Mesenchymal stem cell (in vitro differentiated cells and primary cell): Measurements from ENCODE around the gene DHRS13.
A peak's percentile ranks its signal among the peaks of the same experiment; 100 is the strongest.

Source experiments
- DNase-seq: peaks from one replicate; pipeline ENCODE4 v3.0.0-alpha.2; 2013
- H2AFZ ChIP-seq: one replicate; pipeline ENCODE4 v1.6.1; 2013; ENCODE audit warnings: low read depth, mild to moderate bottlenecking, control low read depth, inconsistent platforms, low read length, moderate library complexity
- H2AK5ac ChIP-seq: 2 replicates; pipeline ENCODE4 v1.6.1; 2013; ENCODE audit warnings: low read length, moderate library complexity, mild to moderate bottlenecking, inconsistent platforms; ENCODE audit not compliant: severe bottlenecking
- H2BK120ac ChIP-seq: one replicate; pipeline ENCODE4 v1.6.1; 2013; ENCODE audit warnings: low read depth, mild to moderate bottlenecking, inconsistent platforms, low read length, moderate library complexity
- H2BK12ac ChIP-seq, 2 experiments: one replicate each; pipeline ENCODE4 v1.6.1; 2013; ENCODE audit warnings: inconsistent platforms in 2 of 2, low read length in 2 of 2, mild to moderate bottlenecking in 2 of 2, moderate library complexity in 2 of 2, control low read depth in 1 of 2
- H2BK15ac ChIP-seq: one replicate; pipeline ENCODE4 v1.6.1; 2013; ENCODE audit warnings: mild to moderate bottlenecking, low read depth, inconsistent platforms; ENCODE audit not compliant: poor library complexity, severe bottlenecking
- H2BK5ac ChIP-seq: 2 replicates; pipeline ENCODE4 v1.6.1; 2013; ENCODE audit warnings: low read depth, mild to moderate bottlenecking, low read length, control low read depth, inconsistent platforms; ENCODE audit not compliant: poor library complexity, severe bottlenecking
- H3K14ac ChIP-seq, 2 experiments: one replicate each; pipeline ENCODE4 v1.6.1; 2013; ENCODE audit warnings: inconsistent platforms in 2 of 2, low read length in 2 of 2, control low read depth in 1 of 2, mild to moderate bottlenecking in 1 of 2, moderate library complexity in 1 of 2
- H3K18ac ChIP-seq, 2 experiments: one replicate each; pipeline ENCODE4 v1.6.1; 2013; ENCODE audit warnings: inconsistent platforms in 2 of 2, low read length in 2 of 2, control low read depth in 1 of 2, low read depth in 1 of 2, mild to moderate bottlenecking in 1 of 2
- H3K23ac ChIP-seq, 2 experiments: one replicate each; pipeline ENCODE4 v1.6.1; 2013; ENCODE audit warnings: inconsistent platforms in 2 of 2, low read length in 2 of 2, mild to moderate bottlenecking in 2 of 2, moderate library complexity in 2 of 2, control low read depth in 1 of 2
- H3K27ac ChIP-seq: 2 replicates; pipeline ENCODE4 v1.5.1; 2013; ENCODE audit warnings: mild to moderate bottlenecking, moderate library complexity, low read length, control low read depth, inconsistent platforms; ENCODE audit not compliant: poor library complexity, severe bottlenecking
- H3K27me3 ChIP-seq, 2 experiments: 2 replicates each; pipeline versions ENCODE4 v1.6.1 to v1.7.0; 2013; ENCODE audit warnings: low read length in 2 of 2, mild to moderate bottlenecking in 2 of 2, moderate library complexity in 2 of 2, control low read depth in 1 of 2, inconsistent platforms in 1 of 2; ENCODE audit not compliant: control insufficient read depth in 1 of 2, insufficient read depth in 1 of 2
- H3K36me3 ChIP-seq, 2 experiments: 2 replicates each; pipeline versions ENCODE4 v1.6.1 to v1.7.0; 2013; ENCODE audit warnings: low read length in 2 of 2, control low read depth in 1 of 2, inconsistent platforms in 1 of 2, low read depth in 1 of 2, mild to moderate bottlenecking in 1 of 2; ENCODE audit not compliant: insufficient read depth in 2 of 2, control insufficient read depth in 1 of 2
- H3K4ac ChIP-seq, 2 experiments: one replicate each; pipeline ENCODE4 v1.6.1; 2013; ENCODE audit warnings: inconsistent platforms in 2 of 2, low read length in 2 of 2, mild to moderate bottlenecking in 2 of 2, moderate library complexity in 2 of 2, control low read depth in 1 of 2, low read depth in 1 of 2
- H3K4me1 ChIP-seq: 2 replicates; pipeline ENCODE4 v1.6.1; 2013; ENCODE audit warnings: low read depth, low read length, control low read depth; ENCODE audit not compliant: control insufficient read depth, insufficient read depth
- H3K4me2 ChIP-seq: 2 replicates; pipeline ENCODE4 v1.6.1; 2013; ENCODE audit warnings: low read length, mild to moderate bottlenecking, inconsistent platforms; ENCODE audit not compliant: poor library complexity, severe bottlenecking
- H3K4me3 ChIP-seq, 2 experiments: 2 replicates each; pipeline versions ENCODE4 v1.5.1 to v1.7.0; 2013; ENCODE audit warnings: low read length in 2 of 2, mild to moderate bottlenecking in 2 of 2, control low read depth in 1 of 2, low read depth in 1 of 2; ENCODE audit not compliant: insufficient read depth in 1 of 2
- H3K79me1 ChIP-seq: replicated peaks from 2 replicates; pipeline ENCODE4 v1.6.1; 2013; ENCODE audit warnings: mild to moderate bottlenecking, control low read depth, low read length, inconsistent platforms; ENCODE audit not compliant: poor library complexity, severe bottlenecking
- H3K9ac ChIP-seq: 2 replicates; pipeline ENCODE4 v1.7.0; 2013; ENCODE audit warnings: mild to moderate bottlenecking, low read length, moderate library complexity
- H3K9me3 ChIP-seq: 2 replicates; pipeline ENCODE4 v1.7.0; 2013; ENCODE audit warnings: mild to moderate bottlenecking, low read length; ENCODE audit not compliant: control insufficient read depth
- H4K8ac ChIP-seq: one replicate; pipeline ENCODE4 v1.6.1; 2013; ENCODE audit warnings: inconsistent platforms, mild to moderate bottlenecking, low read length, moderate library complexity
- H4K91ac ChIP-seq: one replicate; pipeline ENCODE4 v1.6.1; 2013; ENCODE audit warnings: mild to moderate bottlenecking, low read length, inconsistent platforms
- WGBS: methylation state at CpG from one replicate; pipeline ENCODE4 v1.1.7; 2013; ENCODE audit warnings: mixed read lengths; 5-methylcytosine and 5-hydroxymethylcytosine counted together

Gene DHRS13

DNA sequence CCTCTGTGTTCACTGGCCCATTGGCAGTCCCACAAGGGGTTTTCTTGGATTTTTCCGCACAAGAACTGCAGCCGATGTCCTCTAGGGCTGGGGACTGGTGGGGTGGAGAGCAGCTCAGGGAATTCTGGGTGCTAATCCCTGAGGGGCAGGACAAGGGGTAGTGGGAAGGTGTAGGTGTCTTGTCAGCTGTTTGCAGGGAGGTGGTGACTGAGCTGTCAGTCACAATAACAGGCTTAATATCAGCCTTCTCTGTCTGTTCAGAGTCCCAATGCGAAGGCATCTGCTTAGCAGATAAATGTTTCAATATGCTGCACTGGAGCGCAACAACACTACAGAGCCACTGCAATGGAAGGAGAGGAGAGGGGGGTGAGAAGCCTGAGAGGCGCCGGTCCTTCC is 10.1 kb upstream of the DHRS13 start:
- peaks cover 2% of the 10 kb centered on the region for H3K4me1 ChIP-seq
- no peak overlapping the region for H4K8ac ChIP-seq
- no peak overlapping the region for H2AFZ ChIP-seq
- peaks cover 44% of the 10 kb centered on the region for H3K79me1 ChIP-seq
- H3K9ac ChIP-seq, result no peak overlapping the region
- no peak overlapping the region for H4K91ac ChIP-seq
- no peak overlapping the region for H3K14ac ChIP-seq
- peaks cover 81 to 94% of the 10 kb centered on the region in 2 experiments for H3K36me3 ChIP-seq
- no peak overlapping the region for H2BK12ac ChIP-seq
- H3K4ac ChIP-seq, result no peak overlapping the region
- H2BK5ac ChIP-seq, result no peak overlapping the region
- H2AK5ac ChIP-seq, result no peak overlapping the region
- no peak overlapping the region for H3K4me3 ChIP-seq
- H3K4me2 ChIP-seq, result no peak overlapping the region
- H3K18ac ChIP-seq, result no peak overlapping the region
- no peak overlapping the region for H3K23ac ChIP-seq
- 96% methylated on average over 6 of the region's 6 CpGs for WGBS
- DNase-seq, result no peak
- H3K27me3 ChIP-seq, result no peaks in the 10 kb centered on the region
- no peaks in the 10 kb centered on the region for H3K9me3 ChIP-seq
- H3K27ac ChIP-seq, result no peak overlapping the region
- H2BK120ac ChIP-seq, result no peak overlapping the region
- no peak overlapping the region for H2BK15ac ChIP-seq

- Histone ChIP-seq H3K4me2 (no peak overlapping the region), H3K9me3 (no peaks in the 10 kb centered on the region), H4K91ac (no peak overlapping the region), H3K23ac (no peak overlapping the region), H3K27ac (no peak overlapping the region), H2AFZ (no peak overlapping the region), H3K4ac (no peak overlapping the region), H3K18ac (no peak overlapping the region), H3K36me3 (peaks cover 80 to 91% of the 10 kb centered on the region in 2 experiments), H2BK120ac (no peak overlapping the region), H2BK5ac (no peak overlapping the region), H3K9ac (peak overlapping the region; percentile 31), H2BK12ac (no peak overlapping the region), H3K4me3 (no peak overlapping the region), H3K79me1 (peaks cover 44% of the 10 kb centered on the region), H3K27me3 (no peaks in the 10 kb centered on the region), H2AK5ac (no peak overlapping the region), H4K8ac (no peak overlapping the region), H3K14ac (no peak overlapping the region), H3K4me1 (peaks cover 2% of the 10 kb centered on the region), H2BK15ac (no peak overlapping the region)
- no peak for DNase-seq
- WGBS, result 95% methylated on average over 19 of the region's 20 CpGs
Measured at GRCh38 chr17:28912281-28912937, 9.5 kb upstream of the DHRS13 start.

DNA sequence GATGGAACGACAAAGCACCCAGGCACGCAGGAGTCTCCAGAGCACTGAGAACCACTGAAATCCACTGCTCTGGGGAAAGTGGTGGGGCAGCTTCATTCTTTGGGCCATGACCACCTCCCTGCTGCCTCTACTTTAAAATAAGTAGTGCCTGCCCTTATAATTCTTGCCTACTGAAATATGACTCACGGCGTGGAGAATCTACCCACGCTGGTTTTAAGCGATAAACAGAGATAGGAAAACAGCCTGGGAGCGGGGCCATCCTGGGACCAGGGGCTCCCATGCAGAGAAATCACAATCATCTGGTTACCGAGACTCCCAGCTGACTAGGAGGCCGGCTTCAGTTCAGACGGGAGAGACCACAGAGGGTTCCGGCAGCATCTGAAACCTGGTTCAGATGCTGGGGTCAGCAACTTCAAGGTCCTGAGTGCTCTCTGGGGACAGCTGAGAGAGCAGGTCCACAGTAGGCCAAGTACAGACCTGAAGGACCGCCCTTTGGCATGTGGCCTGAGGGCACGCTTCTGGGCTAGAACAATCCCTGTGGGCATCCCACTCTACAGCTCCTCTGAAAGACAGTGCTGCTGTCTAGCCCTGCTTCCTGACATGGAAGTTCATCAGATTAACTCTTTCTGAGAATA is 8.6 kb upstream of the DHRS13 start:
- Histone ChIP-seq H3K14ac (no peak overlapping the region), H3K27me3 (no peaks in the 10 kb centered on the region)
- 94% methylated on average over 13 of the region's 13 CpGs for WGBS

GRCh38 chr17:28910534-28910933 is 7.7 kb upstream of the DHRS13 start:
- Histone ChIP-seq H3K36me3 (peaks cover 86 to 91% of the 10 kb centered on the region in 2 experiments), H4K91ac (no peak overlapping the region), H3K18ac (no peak overlapping the region)

More for the DNA sequence above, 8.6 kb upstream of the DHRS13 start:
- no peak overlapping the region for H2BK5ac ChIP-seq
- H3K9me3 ChIP-seq, result no peaks in the 10 kb centered on the region
- peak overlapping the region; percentile 31 for H3K9ac ChIP-seq
- no peak overlapping the region for H3K4me3 ChIP-seq
- no peak overlapping the region for H3K23ac ChIP-seq
- H3K4me1 ChIP-seq, result peaks cover 2% of the 10 kb centered on the region
- no peak overlapping the region for H2AFZ ChIP-seq
- H3K4ac ChIP-seq, result no peak overlapping the region
- peaks cover 82 to 91% of the 10 kb centered on the region in 2 experiments for H3K36me3 ChIP-seq
- H3K27ac ChIP-seq, result no peak overlapping the region
- H3K18ac ChIP-seq, result no peak overlapping the region
- no peak overlapping the region for H2BK12ac ChIP-seq
- no peak overlapping the region for H3K4me2 ChIP-seq
- H4K91ac ChIP-seq, result no peak overlapping the region
- no peak overlapping the region for H2AK5ac ChIP-seq
- H4K8ac ChIP-seq, result no peak overlapping the region
- H2BK15ac ChIP-seq, result peak overlapping the region; percentile 30
- peaks cover 47% of the 10 kb centered on the region for H3K79me1 ChIP-seq
- no peak overlapping the region for H2BK120ac ChIP-seq
- DNase-seq, result no peak

More at GRCh38 chr17:28910534-28910933, 7.7 kb upstream of the DHRS13 start:
- Histone ChIP-seq H3K27ac (no peak overlapping the region), H3K9me3 (no peaks in the 10 kb centered on the region), H3K9ac (no peak overlapping the region), H3K4ac (no peak overlapping the region), H3K23ac (no peak overlapping the region), H3K4me3 (no peak overlapping the region), H3K79me1 (peaks cover 51% of the 10 kb centered on the region), H2BK12ac (no peak overlapping the region), H2BK120ac (no peak overlapping the region), H2AFZ (no peak overlapping the region), H3K27me3 (no peaks in the 10 kb centered on the region), H3K4me1 (peaks cover 2% of the 10 kb centered on the region), H4K8ac (no peak overlapping the region), H3K14ac (no peak overlapping the region), H2AK5ac (no peak overlapping the region), H2BK15ac (no peak overlapping the region), H2BK5ac (no peak overlapping the region), H3K4me2 (no peak overlapping the region)
- DNase-seq, result no peak
- WGBS, result no CpG with 5 or more reads among the region's 1 CpG
